Activated CD8-positive, alpha-beta memory T cell treated with anti-CD3 and anti-CD28 coated beads, Interleukin-2, amount 50 U/mL, for 48 hours (primary cell): ENCODE measurements around the gene RGS6.

ENCODE experiments used
- DNase-seq: peaks from one replicate; pipeline ENCODE4 v3.0.0-alpha.2; 2020

RGS6 gene

DNA sequence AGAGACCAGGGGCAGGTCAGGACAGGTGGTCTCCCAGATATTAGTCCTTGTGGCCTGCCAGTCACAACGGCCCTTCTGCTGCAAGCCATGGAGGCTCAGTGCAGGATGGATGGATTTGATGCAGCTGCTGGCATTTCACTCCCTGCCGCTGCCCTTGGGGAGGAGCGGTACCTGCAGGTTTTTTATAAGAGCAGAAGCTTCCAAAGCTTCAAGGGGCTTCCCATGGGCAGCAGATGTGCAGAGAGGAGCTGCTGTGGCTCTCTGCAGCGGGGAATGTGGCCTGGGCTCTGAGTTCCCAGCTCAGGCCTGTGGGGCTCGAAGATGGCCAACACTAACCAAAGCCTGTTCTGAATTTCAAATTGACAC is 582.4 kb downstream of the RGS6 start:
- no peak for DNase-seq

- no peak for DNase-seq
These were observed 583.8 kb downstream of the RGS6 start for GRCh38 chr14:72515779-72516770.

DNA sequence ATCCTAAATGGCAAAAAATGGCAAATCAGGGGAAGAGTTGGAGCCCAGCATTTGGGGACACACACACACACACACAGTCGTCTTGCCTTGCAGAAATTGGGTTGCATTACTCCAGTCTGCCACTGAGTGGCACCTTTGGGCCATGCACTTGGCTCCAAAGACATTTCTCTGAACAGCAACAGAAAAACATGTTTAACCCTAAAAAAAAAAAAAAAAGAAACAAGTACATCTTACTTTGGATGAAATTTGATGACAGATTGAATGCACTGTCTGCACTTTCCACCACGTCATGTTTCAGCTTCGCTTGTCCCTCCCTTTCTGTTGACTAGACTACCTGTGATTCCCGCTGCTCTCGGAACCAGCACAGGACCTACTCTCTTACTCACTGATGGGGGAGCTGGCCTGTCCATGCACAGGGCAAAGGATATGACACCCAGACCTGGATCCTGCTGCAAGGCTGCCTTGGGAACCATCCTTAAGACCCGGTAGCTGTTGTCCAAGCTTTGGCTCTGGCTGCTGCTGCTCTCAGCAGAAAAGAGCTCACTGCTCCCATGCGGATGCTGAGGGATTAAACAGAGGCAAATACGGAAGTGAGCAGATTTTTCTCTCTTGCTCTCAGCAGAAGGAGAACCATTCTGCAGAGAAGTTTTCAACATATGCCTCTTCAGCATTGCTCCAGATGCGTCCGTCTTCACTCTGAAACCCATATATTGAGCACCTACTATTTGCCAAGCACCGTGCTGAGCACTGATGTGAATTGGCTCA is 584.9 kb downstream of the RGS6 start:
- peak; percentile 74 for DNase-seq

DNA sequence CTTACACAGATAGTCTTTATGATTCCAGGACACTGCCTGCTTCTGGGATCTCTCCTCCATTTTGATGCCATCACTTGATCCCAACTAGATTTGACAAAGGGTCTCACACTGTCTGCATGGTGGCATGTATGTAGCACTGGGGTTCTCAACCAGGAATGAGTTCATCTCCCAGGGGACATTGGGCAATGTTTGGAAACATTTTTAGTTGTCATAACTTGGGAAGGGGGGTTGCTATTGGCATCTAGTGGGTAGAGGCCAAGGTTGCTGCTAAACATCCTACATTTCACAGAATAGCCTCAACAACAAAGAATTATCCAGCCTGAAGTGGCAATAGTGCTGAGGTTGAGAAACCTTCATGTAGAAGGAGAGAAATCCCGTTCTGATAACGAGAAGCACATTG is 585.5 kb downstream of the RGS6 start:
- DNase-seq = no peak

DNA sequence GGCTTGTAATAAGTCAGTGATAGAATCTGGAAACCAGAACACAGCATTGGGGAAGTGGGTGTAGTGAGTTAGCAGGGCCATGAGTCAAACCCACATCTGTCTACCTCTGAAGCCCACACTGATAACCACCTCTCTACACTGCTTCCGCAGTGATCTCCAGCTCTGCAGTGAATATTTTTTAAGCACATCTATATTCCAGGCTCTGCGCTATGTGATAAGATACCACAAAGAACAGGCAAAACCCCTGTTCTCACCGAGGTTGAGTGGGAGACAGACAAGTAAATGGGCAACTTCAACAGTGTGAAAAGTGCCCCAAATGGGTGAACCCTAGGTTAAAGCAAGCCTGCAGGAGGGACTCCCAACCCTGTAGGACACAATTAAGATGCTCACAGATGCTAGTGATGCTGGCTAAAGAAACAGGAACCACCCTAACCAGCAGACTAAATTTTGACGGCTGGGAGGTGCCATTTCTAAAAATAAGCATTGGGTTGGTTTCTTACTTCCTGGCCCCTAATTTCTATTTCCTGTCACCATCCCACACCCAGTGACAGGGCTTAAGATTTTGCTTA is 586.7 kb downstream of the RGS6 start:
- no peak for DNase-seq

- no peak for DNase-seq
These were observed 587.3 kb downstream of the RGS6 start for GRCh38 chr14:72519543-72519942.

DNA sequence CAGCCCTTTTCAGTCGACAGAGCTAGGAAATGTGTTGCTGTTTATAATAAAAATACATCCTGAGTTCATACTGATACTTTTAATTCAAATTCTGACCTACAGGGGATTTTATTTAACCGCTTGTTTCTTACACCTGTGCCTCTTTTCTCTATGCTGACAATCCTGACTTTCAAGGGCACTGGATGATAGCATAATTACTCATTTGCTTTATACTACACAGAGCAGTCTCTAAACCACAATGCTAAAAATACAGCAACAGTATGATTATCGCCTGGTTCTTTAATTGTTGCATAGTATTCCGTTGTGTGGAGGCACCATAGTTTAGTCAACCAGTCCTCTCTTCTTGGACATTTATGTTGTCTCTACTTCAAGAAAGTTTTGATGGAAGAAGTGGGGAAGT is 588.8 kb downstream of the RGS6 start:
- no peak for DNase-seq

DNA sequence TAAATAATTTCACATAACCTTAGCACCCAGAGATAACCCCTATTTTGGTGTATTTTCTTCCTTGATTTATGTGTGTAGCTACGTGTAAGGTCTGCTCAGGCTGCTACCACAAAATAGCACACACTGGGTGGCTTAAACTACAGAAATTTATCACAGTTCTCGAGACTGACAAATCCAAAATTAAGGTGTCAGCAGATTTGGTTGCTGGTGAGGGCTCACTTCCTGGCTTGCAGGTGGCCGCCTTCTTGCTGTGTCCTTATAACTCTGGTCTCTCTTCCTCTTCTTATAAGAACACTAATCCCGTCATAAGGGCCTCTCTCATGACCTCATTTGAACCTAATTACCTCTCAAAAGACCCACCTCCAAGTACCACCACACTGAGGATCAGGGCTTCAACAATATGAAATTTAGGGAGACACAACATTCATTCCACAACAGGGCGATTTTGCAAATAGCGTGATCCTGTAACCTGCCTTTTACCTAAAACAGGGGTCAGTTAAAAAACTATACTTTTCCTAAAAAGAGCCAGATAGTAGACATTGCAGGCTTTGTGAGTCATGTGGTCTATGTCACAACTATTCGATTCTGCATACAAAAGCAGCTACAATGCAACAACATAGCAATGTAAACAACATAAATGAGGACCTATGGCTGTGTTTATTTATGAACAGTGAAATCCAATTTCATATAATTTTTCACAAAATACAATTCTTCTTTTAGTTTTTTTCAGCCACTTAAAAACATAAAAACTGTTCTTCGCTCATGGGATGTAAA is 589.9 kb downstream of the RGS6 start:
- no peak for DNase-seq

- DNase-seq = no peak
These were observed 590.6 kb downstream of the RGS6 start for GRCh38 chr14:72522847-72523246.

GRCh38 chr14:72523424-72524294 is 591.4 kb downstream of the RGS6 start:
- DNase-seq = no peak

- DNase-seq = no peak
These were observed 592.0 kb downstream of the RGS6 start for GRCh38 chr14:72524295-72524629.

- no peak for DNase-seq
These were observed 593.1 kb downstream of the RGS6 start for GRCh38 chr14:72525087-72525915.

DNA sequence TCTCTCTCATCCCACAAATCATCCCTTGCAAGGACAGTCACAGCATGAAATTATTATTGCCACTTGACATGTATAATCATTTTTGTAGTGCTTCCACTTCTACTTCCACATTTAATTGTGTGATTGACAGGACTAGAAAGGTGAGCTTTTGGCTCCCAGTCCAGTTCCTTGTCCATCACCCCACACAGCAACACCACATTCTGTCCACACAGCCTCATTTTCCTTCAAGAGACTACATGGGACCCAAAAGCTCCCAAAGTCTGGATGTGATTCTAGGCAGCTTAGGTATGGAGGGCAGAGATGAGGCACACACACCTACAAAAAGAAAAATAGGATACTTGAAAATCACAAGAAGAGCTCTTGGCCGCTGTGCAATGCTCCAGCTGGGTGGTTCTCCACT is 595.4 kb downstream of the RGS6 start:
- no peak for DNase-seq

- DNase-seq = no peak
These were observed 596.0 kb downstream of the RGS6 start for GRCh38 chr14:72528059-72528862.

DNA sequence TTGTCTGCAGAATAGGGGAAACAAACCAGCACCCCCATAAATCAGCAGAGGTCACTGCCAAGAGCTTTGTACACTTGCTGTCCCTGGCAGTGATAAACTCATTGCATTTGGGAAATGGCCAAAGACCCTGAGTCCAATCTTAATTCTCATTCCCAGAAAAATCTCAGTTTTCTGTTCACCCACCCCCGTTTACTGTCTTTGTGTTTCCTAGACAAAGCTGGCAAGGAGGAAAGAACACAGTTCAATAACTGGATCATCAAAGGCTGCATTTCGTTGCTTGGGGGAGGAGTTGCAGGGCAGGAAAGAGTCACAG is 596.6 kb downstream of the RGS6 start:
- no peak for DNase-seq

DNA sequence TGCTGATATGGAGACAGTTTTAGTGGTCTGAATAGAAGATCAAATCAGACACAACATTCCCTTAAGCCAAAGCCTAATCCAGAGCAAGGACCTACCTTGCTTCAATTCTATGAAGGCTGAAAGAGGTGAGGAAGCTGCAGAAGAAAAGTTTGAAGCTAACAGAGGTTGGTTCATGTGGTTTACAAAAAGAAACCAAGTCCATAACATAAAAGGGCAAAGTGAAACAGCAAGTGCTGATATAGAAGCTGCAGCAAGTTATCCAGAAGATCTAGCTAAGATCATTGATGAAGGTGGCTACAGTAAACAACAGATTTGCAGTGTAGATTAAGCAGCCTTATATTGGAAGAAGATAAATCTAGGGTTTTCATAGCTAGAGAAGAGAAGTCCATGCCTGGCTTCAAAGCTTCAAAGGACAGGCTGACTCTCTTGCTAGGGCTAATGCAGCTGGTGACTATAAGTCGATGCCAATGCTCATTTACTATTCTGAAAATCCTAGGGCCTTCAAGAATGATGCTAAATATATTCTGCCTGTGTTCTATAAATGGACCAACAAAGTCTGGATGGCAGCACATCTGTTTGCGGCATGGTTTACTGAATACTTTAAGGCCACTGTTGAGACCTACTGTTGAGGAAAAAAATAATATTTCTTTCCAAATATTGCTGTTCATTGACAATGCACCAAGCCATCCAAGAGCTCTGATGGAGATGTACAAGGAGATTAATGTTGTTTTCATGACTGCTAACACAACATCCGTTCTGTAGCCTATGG is 600.6 kb downstream of the RGS6 start:
- DNase-seq = no peak

DNA sequence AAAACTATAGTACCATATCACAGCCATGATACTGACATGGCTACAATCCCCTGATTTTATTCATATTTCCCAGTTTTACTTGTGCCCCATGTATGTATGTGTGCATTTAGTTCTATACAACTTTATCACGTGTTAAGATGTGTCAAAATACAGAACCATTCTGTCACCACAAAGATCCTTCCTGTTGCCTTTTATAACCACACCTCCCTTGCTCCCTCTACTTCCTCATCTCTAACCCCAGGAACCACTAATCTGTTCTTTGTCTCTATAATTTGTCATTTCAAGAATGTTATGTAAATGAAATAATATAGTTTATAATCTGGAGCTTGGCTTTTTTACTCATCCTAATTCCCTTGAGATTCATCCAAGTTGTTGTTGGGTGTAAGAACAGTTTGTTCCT is 603.3 kb downstream of the RGS6 start:
- DNase-seq = no peak

DNA sequence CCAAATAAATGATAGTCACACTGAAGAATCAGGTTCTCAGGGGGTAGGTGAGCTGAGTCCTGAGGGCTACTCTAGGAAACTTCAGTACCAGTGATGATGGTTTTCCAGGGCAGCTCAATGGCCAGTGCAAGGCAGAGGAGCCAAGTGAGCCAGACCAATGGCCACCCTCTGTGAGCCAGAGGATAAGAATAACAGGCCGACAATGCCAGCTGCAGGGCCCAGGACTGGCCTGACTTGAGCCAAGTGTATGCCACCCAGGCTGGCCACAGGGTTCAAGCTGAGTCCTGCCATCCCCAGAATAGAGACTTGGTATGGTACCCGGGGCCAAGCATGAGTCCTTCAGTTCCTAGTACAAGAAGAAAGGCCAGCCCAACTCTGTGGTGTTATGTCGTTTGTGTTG is 606.2 kb downstream of the RGS6 start:
- DNase-seq = no peak

GRCh38 chr14:72539661-72540315 is 607.6 kb downstream of the RGS6 start:
- no peak for DNase-seq
